Measurements from ENCODE around the gene MARVELD2.

GRCh38 chr5:69372394-69372793, 42.5 kb upstream of the MARVELD2 start:
- TF ChIP-seq CTCF (IDR thresholded peaks at IDR 0.05; ENCODE audit: insufficient read depth, low read depth, low read length) (no peak), EZH2 (IDR thresholded peaks at IDR 0.05; ENCODE audit: insufficient read depth, low read length) (no peak)

All from astrocyte (in vitro differentiated cells and primary cell).